Activated naive CD4-positive, alpha-beta T cell treated with anti-CD3 and anti-CD28 coated beads, Interleukin-2, amount 50 U/mL, for 24 hours (primary cell): ENCODE results near the gene EFHC1.

ENCODE experiments used
- H3K27ac Mint-ChIP-seq: one replicate; pipeline ENCODE4 v1.8.0; 2021; ENCODE audit warnings: mild to moderate bottlenecking, mixed read lengths
- H3K27me3 Mint-ChIP-seq: one replicate; pipeline ENCODE4 v1.8.0; 2021; ENCODE audit warnings: mixed read lengths
- H3K36me3 Mint-ChIP-seq: one replicate; pipeline ENCODE4 v1.8.0; 2021; ENCODE audit warnings: mixed read lengths
- H3K4me1 Mint-ChIP-seq: one replicate; pipeline ENCODE4 v1.8.0; 2021; ENCODE audit warnings: mixed read lengths
- H3K4me3 Mint-ChIP-seq: one replicate; pipeline ENCODE4 v1.8.0; 2021; ENCODE audit warnings: mild to moderate bottlenecking, mixed read lengths
- H3K9me3 Mint-ChIP-seq: one replicate; pipeline ENCODE4 v1.8.0; 2021; ENCODE audit warnings: mixed read lengths

Gene EFHC1

DNA sequence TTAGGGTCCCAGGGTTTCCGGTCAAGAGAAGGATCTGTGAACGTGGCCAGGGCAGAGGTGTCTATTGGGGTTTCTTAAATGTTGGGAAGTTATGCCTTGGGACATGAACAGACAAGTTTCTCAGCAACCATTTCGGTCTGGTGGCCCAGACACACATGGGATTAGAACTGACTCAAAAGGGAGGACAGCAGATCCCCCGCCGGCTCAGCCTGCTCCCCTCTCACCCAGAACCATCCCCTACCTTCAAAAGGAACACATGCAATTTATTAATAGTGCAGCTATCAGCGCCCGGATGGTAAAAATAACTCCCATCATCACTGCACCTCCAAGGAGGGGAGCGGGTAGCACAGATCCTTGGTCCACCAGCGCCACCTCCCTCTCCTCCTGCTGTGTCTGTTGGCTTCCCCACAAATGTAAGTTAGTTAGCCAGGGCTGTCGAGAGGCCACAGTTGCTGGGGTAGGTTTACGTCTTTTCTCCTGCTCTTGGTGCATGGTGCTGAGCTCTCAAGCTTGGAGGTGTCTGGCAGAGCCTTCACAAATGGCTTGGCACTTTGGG lies 79.6 kb downstream of the EFHC1 start:
- Mint-ChIP-seq H3K9me3 (no peaks in the 10 kb centered on the region), H3K36me3 (no peaks in the 10 kb centered on the region), H3K27me3 (no peaks in the 10 kb centered on the region), H3K27ac (no peak overlapping the region), H3K4me3 (no peak overlapping the region), H3K4me1 (no peaks in the 10 kb centered on the region)

DNA sequence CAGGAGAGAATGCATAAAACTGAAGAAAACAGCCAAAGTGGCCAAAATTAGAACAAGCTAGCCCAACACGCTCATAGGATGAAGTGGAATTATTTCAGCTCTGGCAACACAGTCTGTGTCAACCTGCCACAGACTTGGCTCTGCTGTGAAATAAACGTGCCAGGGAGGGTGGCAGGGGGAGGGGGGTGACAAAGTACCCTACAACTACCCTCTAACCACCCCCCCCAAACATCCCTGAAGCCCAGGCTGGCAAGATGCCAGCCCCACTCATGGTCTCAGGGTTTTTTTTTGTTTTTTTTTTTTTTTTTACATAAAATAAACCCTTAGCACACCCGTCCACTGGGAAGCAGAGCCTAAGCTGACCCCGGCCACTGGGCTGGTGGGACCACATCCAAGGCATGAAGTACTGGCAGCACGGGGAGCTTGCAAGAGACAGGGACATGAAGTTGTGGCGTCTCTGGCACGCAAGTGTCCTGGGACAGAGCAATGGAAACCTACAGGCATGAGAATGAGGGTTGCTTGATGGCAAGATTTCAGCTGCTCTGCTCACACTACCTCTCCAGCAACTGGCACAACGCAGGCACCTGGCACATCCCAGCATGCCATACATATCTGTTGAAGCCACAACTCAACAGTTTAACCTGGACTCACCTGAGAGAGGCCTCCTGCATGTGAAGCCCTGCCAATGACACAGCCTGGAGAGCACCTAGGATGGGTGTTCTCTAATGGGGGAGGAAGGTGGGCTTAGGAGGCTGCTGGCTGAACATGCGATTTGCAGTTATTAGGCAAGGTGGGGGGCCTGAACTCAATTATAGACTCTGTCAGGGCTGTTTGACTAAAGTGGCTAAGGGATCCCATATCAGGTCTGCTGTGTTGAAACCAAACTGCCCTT lies 80.3 kb downstream of the EFHC1 start:
- Mint-ChIP-seq H3K4me1 (no peaks in the 10 kb centered on the region), H3K4me3 (no peak overlapping the region), H3K36me3 (peaks cover 3% of the 10 kb centered on the region), H3K27ac (no peak overlapping the region), H3K27me3 (no peaks in the 10 kb centered on the region), H3K9me3 (no peaks in the 10 kb centered on the region)

DNA sequence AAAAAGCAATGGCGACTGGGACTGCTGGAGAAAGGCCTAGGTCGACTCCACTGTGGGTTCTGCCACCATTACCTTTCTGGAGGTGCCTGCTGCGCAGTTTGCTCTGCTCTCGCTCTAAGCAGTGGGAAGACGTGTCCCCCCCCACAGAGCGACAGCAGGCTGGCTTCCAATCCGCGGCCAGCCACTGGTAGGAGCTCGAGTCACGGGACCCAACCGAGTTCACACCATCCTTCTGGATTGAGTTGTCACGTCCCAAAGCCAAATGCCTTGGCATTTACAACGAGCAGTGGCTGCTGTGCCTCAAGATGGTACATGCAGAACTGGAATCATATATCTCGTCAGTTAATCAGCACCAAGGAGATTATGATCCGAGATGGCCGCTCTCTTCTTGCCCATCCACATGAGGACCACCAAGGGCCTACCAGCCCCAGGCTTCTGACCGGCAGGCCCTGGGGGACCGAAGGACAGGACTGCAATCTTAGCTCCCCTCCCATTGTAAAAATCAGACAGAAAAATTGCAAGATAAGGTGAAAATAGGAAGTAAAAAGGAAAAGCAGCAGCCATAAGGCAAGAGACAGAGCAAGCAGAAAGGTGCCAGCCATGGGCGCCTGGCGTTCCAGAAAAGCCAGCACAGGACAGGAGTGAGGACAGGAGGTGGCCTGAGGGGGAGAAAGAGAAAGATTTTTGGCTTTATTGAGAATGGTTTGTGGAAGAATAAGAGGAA lies 82.3 kb downstream of the EFHC1 start:
- H3K27ac Mint-ChIP-seq: peak overlapping the region; percentile 53
- H3K4me1 Mint-ChIP-seq: no peaks in the 10 kb centered on the region
- no peaks in the 10 kb centered on the region for H3K27me3 Mint-ChIP-seq
- H3K4me3 Mint-ChIP-seq: no peak overlapping the region
- H3K36me3 Mint-ChIP-seq: peaks cover 3% of the 10 kb centered on the region
- H3K9me3 Mint-ChIP-seq: no peaks in the 10 kb centered on the region

DNA sequence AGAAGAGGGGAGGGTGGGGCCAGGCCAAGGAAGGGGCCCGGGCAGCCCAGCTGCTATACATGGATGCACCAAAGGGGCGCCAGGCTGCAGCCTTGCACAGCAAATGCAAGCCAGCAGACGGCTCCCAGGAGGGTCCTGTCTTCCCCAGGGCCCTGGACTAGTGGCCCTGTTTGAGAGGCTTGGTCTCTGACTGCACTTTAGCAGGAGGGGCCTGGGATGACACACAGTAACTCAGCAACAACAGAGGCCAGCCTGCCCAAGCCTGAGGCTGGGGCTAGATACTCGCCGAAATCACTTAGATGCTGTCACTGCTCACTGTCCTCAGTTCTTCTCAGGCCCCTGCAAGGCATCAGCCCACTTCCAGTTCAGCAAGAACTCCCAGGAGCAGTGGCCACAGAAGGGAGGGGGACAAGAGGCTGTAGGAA lies 83.2 kb downstream of the EFHC1 start:
- H3K27ac Mint-ChIP-seq: no peak overlapping the region
- H3K4me3 Mint-ChIP-seq: no peak overlapping the region
- H3K9me3 Mint-ChIP-seq: no peaks in the 10 kb centered on the region
- H3K27me3 Mint-ChIP-seq: no peaks in the 10 kb centered on the region
- H3K4me1 Mint-ChIP-seq: no peaks in the 10 kb centered on the region
- peaks cover 7% of the 10 kb centered on the region for H3K36me3 Mint-ChIP-seq

DNA sequence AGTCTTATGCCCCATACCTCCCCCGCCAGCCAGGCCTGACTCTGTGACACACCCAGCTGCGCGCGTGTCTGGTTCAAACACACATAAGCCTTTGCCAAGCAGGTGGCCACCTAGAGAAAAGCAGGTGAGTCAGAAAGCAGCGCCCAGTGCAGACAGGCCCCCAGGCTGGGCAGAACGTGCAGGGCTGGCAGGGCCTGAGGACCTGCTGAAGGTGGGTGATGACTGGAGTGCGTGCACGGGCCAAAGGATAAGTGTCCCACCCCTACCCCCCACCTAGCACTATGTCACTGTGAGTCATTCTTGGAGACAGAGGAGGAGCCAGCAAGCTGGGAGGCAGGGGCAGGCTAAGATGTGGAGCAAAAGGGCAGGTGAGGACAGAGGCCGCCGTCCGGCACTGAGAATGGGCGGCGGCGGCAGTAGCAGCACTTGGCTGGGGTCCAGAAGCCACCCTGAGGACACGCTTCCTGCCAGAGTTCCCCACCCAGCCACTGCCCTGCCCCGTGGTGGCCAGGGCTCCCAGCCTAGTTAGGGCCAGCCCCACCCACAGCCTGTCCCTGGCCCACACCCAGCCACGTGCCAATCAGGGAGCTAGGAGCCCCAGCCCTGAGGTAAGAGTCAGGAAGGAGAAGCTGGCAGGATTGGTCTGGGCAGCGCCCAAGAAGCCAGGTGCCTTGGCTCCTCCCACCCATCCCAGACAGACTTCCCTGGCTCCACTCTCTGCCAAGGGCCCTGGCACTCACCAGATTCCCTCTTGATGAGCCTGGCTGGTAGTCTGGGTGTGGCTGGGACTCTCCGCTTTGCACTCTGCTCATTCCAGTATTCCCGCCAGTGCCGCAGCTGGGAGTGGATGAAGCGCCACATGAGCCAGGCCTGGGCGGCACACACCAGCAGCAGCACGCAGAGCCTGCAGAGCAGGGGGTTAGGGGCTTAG lies 84.0 kb downstream of the EFHC1 start:
- Mint-ChIP-seq H3K36me3 (peaks cover 7% of the 10 kb centered on the region), H3K4me3 (no peak overlapping the region), H3K27me3 (no peaks in the 10 kb centered on the region), H3K4me1 (no peaks in the 10 kb centered on the region), H3K27ac (no peak overlapping the region), H3K9me3 (no peaks in the 10 kb centered on the region)

DNA sequence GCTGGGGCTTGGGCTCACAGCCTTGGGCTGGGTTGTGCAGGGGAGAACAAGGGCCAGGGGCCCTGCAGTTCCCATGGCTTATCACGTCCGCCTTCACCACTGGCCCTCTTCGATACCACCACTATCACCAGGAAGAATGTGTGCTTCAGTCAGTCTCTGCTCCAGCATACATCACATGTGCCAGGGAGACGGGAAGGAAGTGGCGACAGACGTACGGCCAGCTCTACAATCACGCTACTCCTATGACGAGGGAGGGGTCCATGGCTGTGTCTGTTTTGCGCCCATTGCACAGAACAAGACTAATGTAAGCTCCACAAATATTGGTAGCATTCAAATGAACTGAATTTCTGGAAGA lies 84.6 kb downstream of the EFHC1 start:
- Mint-ChIP-seq H3K27me3 (no peaks in the 10 kb centered on the region), H3K36me3 (peaks cover 7% of the 10 kb centered on the region), H3K4me3 (no peak overlapping the region)

DNA sequence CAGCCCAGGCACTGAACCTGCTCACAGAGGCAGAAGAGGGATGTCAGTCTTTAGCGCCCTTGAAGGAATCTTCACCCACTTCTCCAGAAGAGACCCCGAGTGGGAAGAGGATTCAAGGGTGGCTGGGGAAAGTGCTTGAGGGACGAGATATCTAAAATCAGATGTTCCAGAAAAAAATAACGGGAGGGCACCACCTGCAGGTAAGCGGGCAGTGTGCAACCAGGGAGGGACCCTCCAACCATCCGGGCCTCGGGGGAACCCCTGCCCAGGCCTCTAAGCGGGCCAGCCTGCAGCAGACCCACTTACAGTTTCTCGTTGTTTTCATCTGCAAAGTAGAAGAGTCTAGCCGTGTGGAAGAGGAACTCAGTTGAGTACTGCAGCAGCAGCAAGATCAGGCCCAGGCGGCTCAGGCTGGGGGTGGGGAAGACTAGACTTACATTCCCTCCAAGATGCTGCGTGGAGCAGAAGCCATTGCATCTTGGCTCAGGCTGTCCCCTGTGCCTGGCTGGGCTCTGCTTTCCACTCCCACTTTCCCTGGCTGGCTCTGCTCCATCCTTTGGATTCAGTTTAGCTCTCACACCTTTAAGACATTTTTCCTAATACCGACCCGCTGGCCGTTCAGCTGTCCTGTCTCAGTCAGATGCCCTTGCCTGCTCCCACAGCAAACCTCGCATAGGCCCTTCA lies 85.7 kb downstream of the EFHC1 start:
- no peak overlapping the region for H3K4me3 Mint-ChIP-seq
- H3K27me3 Mint-ChIP-seq: no peaks in the 10 kb centered on the region
- no peaks in the 10 kb centered on the region for H3K4me1 Mint-ChIP-seq
- no peaks in the 10 kb centered on the region for H3K9me3 Mint-ChIP-seq
- H3K27ac Mint-ChIP-seq: no peak overlapping the region
- H3K36me3 Mint-ChIP-seq: peaks cover 7% of the 10 kb centered on the region

More for the DNA sequence above, 84.6 kb downstream of the EFHC1 start:
- Mint-ChIP-seq H3K9me3 (no peaks in the 10 kb centered on the region), H3K4me1 (no peaks in the 10 kb centered on the region), H3K27ac (no peak overlapping the region)

DNA sequence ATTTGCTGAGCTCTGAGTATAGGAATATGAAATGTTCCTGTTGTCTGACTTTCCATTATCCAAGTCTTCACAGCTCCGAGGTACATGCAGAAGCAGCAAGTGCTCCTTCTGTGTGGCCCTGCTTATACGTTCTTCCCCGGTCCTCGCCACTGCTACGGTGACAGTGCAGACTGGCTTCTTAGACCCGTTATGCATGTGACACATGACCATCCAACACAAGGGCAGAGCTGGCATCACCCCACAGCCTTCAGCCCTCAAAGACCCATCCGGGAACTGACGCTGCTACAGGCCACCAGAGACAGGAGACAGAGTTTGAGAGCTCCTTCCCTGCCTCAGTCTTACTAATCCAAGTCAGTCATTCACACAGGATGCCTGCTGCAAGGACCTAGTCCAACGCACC lies 86.3 kb downstream of the EFHC1 start:
- Mint-ChIP-seq H3K4me1 (no peaks in the 10 kb centered on the region), H3K36me3 (peaks cover 7% of the 10 kb centered on the region)

DNA sequence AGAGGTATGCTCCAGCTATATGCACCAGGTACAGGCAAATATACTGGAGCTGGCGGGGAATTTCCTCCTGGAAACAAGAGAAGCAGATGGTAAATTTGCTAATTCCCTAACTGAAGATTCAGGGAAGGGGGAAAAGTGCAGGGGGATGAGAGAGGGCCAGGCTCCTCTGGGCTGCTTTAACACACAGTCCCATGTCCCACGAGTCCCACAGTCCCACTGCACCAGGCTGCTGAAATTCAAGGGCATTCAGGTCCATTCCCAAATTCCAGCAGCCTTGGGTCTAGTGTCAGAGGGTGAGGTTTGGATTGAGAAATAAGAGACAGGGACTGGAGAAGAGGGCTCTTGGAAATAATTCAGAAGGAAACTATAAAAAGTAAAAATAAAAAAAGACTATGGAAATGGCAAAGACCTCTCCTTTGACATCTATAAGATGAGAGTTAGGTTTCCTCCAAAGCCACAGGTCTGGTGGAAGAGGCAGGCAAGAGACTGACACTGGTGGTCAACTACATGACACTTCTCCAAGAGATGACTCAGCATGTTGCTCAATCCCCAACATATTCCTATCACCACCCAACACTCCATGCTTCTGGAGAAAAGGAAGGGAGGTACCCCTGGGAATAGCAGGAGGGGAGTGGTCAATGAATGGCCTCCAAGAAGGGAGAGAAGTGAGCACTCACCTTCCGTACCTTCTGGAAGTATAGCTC lies 87.6 kb downstream of the EFHC1 start:
- H3K27ac Mint-ChIP-seq: no peak overlapping the region

More for the DNA sequence above, 86.3 kb downstream of the EFHC1 start:
- Mint-ChIP-seq H3K27ac (no peak overlapping the region), H3K27me3 (no peaks in the 10 kb centered on the region), H3K9me3 (no peaks in the 10 kb centered on the region), H3K4me3 (no peak overlapping the region)

DNA sequence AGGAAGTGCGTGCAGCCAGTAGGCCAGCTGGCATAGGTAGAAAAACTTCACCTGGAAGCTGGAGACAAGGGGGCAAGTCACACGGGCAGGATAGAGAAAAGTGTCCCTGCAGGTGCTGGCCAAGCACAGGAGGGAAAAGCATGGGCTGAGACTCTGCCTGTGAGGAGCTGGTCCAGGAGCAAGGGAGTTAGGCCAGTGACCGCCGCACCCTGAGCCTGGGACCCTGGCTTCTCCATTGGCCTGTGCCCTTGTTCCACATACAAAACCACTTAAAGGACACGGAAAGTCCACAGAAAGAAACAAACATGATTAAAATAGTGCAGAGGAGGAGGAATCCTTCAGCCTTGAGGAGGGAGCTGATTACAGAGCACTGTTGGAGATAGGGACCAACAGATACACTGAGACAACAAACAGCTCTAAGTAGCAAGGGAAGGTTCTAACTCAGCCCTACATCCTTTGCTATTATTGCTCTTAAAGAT lies 88.2 kb downstream of the EFHC1 start:
- no peaks in the 10 kb centered on the region for H3K27me3 Mint-ChIP-seq
- H3K9me3 Mint-ChIP-seq: no peaks in the 10 kb centered on the region
- no peak overlapping the region for H3K27ac Mint-ChIP-seq
- peaks cover 7% of the 10 kb centered on the region for H3K36me3 Mint-ChIP-seq
- no peaks in the 10 kb centered on the region for H3K4me1 Mint-ChIP-seq
- no peak overlapping the region for H3K4me3 Mint-ChIP-seq

More for the DNA sequence above, 87.6 kb downstream of the EFHC1 start:
- peaks cover 7% of the 10 kb centered on the region for H3K36me3 Mint-ChIP-seq
- H3K4me1 Mint-ChIP-seq: no peaks in the 10 kb centered on the region
- no peaks in the 10 kb centered on the region for H3K9me3 Mint-ChIP-seq
- H3K4me3 Mint-ChIP-seq: no peak overlapping the region
- H3K27me3 Mint-ChIP-seq: no peaks in the 10 kb centered on the region

DNA sequence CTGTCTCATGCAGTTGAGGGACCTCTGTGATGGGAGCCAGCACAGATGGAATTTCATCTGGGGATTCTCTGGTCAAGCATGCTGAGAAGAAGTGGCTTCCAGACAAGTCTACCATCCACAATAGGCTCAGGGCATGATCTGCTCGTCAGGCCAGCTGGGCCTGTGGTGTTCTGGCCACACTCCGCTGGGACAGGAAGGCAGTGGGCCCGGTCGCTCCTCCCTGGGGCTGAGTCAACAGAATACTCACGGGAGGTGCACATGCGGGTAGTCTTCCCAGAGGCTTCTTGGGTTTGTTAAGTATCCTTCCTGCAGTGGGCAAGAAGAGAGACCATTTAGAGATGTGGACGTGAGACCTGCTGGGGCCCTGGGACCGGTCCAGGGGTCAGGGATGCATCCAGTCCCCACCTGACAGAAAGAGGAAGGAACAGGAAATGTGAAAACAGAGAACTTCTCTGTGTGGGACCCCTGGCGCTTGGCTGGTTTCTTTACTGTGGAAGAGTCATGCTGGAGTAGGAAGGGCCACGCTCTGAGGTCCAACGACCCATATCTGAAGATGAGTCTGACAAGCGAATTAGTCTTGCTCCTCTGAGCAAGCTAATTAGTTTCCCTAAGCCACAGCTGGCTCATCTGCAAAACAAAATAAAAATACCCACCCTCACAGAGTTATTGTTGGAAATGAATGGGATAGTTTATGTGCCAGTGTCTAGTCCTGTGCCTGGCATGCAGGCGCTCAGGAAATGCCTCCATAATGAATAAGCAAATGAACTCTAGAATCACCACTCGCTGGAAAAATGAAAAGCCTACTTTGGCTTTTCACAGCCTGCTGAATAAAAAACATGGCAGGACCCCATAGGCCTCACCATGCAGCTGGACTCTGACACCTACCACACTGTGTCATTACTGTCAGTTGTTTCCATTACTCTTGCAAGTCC lies 89.4 kb downstream of the EFHC1 start:
- peaks cover 7% of the 10 kb centered on the region for H3K36me3 Mint-ChIP-seq
- no peaks in the 10 kb centered on the region for H3K27me3 Mint-ChIP-seq
- no peaks in the 10 kb centered on the region for H3K9me3 Mint-ChIP-seq
- H3K27ac Mint-ChIP-seq: no peak overlapping the region
- H3K4me1 Mint-ChIP-seq: no peaks in the 10 kb centered on the region
- no peak overlapping the region for H3K4me3 Mint-ChIP-seq

DNA sequence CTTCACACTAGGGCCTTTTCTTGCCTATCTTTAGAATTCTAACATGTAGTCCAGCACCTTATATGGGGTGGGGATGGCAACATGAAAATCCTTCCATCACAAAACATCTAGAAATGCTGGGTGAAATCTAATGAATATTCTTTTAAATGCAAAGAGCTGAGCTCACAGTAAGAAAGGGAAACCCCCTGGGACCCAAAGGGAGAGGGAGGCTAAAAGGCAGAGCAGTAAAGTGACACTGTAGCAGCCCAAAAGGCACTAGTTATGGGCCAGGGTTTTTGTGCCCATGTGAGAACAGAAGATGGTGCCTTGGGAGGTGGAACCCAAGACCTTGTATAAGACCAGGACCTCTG lies 90.0 kb downstream of the EFHC1 start:
- Mint-ChIP-seq H3K4me1 (no peaks in the 10 kb centered on the region), H3K36me3 (peaks cover 7% of the 10 kb centered on the region), H3K27me3 (no peaks in the 10 kb centered on the region), H3K27ac (no peak overlapping the region), H3K9me3 (no peaks in the 10 kb centered on the region), H3K4me3 (no peak overlapping the region)

DNA sequence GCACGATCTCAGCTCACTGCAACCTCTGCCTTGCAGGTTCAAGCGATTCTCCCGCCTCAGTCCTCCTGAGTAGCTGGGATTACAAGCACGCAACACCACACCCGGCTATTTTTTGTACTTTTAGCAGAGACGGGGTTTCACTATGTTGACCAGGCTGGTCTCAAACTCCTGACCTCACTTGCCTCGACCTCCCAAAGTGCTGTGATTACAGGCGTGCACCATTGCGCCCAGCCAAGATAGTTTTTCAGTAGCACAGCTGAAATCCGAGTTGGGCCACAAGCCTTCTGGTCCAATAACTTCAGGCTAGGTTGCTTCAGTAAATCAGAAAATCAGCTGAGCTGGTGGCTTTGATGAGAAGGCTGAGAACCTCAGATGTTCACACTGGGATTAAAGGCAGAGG lies 91.0 kb downstream of the EFHC1 start:
- Mint-ChIP-seq H3K9me3 (no peaks in the 10 kb centered on the region), H3K4me3 (no peak overlapping the region), H3K27me3 (no peaks in the 10 kb centered on the region), H3K4me1 (no peaks in the 10 kb centered on the region), H3K36me3 (peaks cover 6% of the 10 kb centered on the region), H3K27ac (no peak overlapping the region)
